GM10248 (cell line): ENCODE measurements around the gene SOHLH1.

Source experiments
- CTCF ChIA-PET: fragments of 300-600 bp; sonication (Branson Sonifier 250); formaldehyde crosslinking; extraction: SDS; loops from one replicate; lab custom pipeline; 2021; ENCODE audit warnings: antibody characterized with exemption; lab: Yijun Ruan, JAX
- POLR2A ChIA-PET: fragments of 350-650 bp; sonication (Branson Sonifier 250); formaldehyde crosslinking; extraction: SDS; loops from one replicate; lab custom pipeline; 2020; ENCODE audit warnings: antibody characterized with exemption; lab: Yijun Ruan, JAX
- DNase-seq: peaks from one replicate; pipeline ENCODE4 v3.0.0; 2012; ENCODE audit errors: extremely low spot score
- CTCF ChIP-seq: IDR thresholded peaks from 2 replicates; pipeline ENCODE4 v1.5.1; 2012; ENCODE audit warnings: mild to moderate bottlenecking, low read depth; ENCODE audit errors: extremely low read depth, missing control alignments, control extremely low read depth

Gene SOHLH1

GRCh38 chr9:135687216-135687615 is 12.1 kb downstream of the SOHLH1 start:
- no peak for TF ChIP-seq CTCF
- no peak for DNase-seq
- ChIA-PET CTCF (no interaction called here), POLR2A (no interaction called here)

GRCh38 chr9:135684691-135685090 is 14.6 kb downstream of the SOHLH1 start:
- no peak for DNase-seq
- POLR2A ChIA-PET, result no interaction called here
- no peak for TF ChIP-seq CTCF
- CTCF ChIA-PET, result no interaction called here

- DNase-seq, result no peak
- ChIA-PET POLR2A (no interaction called here), CTCF (no interaction called here)
- TF ChIP-seq CTCF, result no peak
These were observed 15.8 kb downstream of the SOHLH1 start for GRCh38 chr9:135683401-135684034.

- DNase-seq, result no peak
- ChIA-PET CTCF (no interaction called here), POLR2A (no interaction called here)
- no peak for TF ChIP-seq CTCF
These were observed 18.1 kb downstream of the SOHLH1 start for GRCh38 chr9:135681161-135681560.

- ChIA-PET POLR2A (no interaction called here), CTCF (no interaction called here)
- no peak for DNase-seq
These were observed 19.2 kb downstream of the SOHLH1 start for GRCh38 chr9:135680056-135680455.

GRCh38 chr9:135678236-135679017 is 20.9 kb downstream of the SOHLH1 start:
- CTCF ChIA-PET, result interaction anchor here (1.2 kb wide), 1 partner anchor 10 kb away, joined by 3 read pairs; no protein-coding TSS in a partner anchor
- POLR2A ChIA-PET, result no interaction called here
- TF ChIP-seq CTCF, result no peak
- DNase-seq, result no peak

More at GRCh38 chr9:135680056-135680455, 19.2 kb downstream of the SOHLH1 start:
- no peak for TF ChIP-seq CTCF
